PC-9 (cell line): ENCODE results near the gene MICAL3. TPM values are rescaled to one million over a fixed set of nuclear protein-coding genes. Genes with fewer than 3 reads are reported as not detected.

Experiments used
- BruUV-seq: library from RNA; stranded (reverse); fragments of 400-500 nt; replicated peaks from 2 replicates; lab custom pipeline; 2021; lab: Mats Ljungman, UMichigan
- CTCF ChIA-PET: fragments of 300-600 bp; sonication (Branson Sonifier 250); formaldehyde crosslinking; loops from one replicate; lab custom pipeline; 2022; ENCODE audit warnings: antibody characterized with exemption; lab: Charles Lee
- POLR2A ChIA-PET: fragments of 300-600 bp; sonication (Branson Sonifier 250); formaldehyde crosslinking; loops from one replicate; lab custom pipeline; 2022; ENCODE audit warnings: antibody characterized with exemption; ENCODE audit not compliant: unreplicated experiment; lab: Charles Lee
- DNase-seq, 2 experiments: peaks; one replicate each; pipeline versions ENCODE4 v3.0.0 to v3.0.0-alpha.2; 2015 to 2022; ENCODE audit warnings: mixed read lengths in 1 of 2
- H2AFZ ChIP-seq: fragments of 200-600 bp; sonication (generic); 2 replicates; pipeline ENCODE4 v1.8.1; 2017; ENCODE audit warnings: antibody characterized with exemption
- H3F3A ChIP-seq: fragments of 200-600 bp; sonication (generic); 2 replicates; pipeline ENCODE4 v1.8.1; 2017; ENCODE audit warnings: antibody characterized with exemption, mild to moderate bottlenecking, low read depth; ENCODE audit not compliant: insufficient read depth
- H3K27ac ChIP-seq: fragments of 200-600 bp; sonication (generic); 2 replicates; pipeline ENCODE4 v1.6.1; 2016; ENCODE audit warnings: mixed run types
- H3K27me3 ChIP-seq: fragments of 200-600 bp; sonication (generic); 2 replicates; pipeline ENCODE4 v1.6.1; 2016; ENCODE audit warnings: low read depth, mixed run types; ENCODE audit not compliant: insufficient read depth
- H3K36me3 ChIP-seq: fragments of 200-600 bp; sonication (generic); 2 replicates; pipeline ENCODE4 v1.6.1; 2016; ENCODE audit warnings: low read depth, mixed run types
- H3K4me1 ChIP-seq: fragments of 200-600 bp; sonication (generic); replicated peaks from 2 replicates; pipeline ENCODE4 v1.6.1; 2016; ENCODE audit warnings: mixed run types; ENCODE audit not compliant: insufficient read depth
- H3K4me2 ChIP-seq: fragments of 200-600 bp; sonication (generic); 2 replicates; pipeline ENCODE4 v1.6.1; 2017; ENCODE audit warnings: mixed run types
- H3K4me3 ChIP-seq: fragments of 200-600 bp; sonication (generic); 2 replicates; pipeline ENCODE4 v1.6.1; 2016; ENCODE audit warnings: mixed run types
- H3K79me2 ChIP-seq: fragments of 200-600 bp; sonication (generic); 2 replicates; pipeline ENCODE4 v1.6.1; 2017; ENCODE audit warnings: low read depth, mixed run types
- H3K9me2 ChIP-seq: fragments of 200-600 bp; sonication (generic); 2 replicates; pipeline ENCODE4 v1.8.1; 2017; ENCODE audit warnings: mild to moderate bottlenecking; ENCODE audit not compliant: insufficient read depth
- H3K9me3 ChIP-seq: fragments of 200-600 bp; sonication (generic); 2 replicates; pipeline ENCODE4 v1.8.1; 2016; ENCODE audit warnings: low read depth; ENCODE audit not compliant: insufficient read depth
- H4K20me1 ChIP-seq: fragments of 200-600 bp; sonication (generic); 2 replicates; pipeline ENCODE4 v1.8.1; 2017; ENCODE audit not compliant: insufficient read depth
- EZH2 ChIP-seq: fragments of 200-600 bp; sonication (generic); IDR thresholded peaks from 2 replicates; pipeline ENCODE4 v1.8.0; 2017; ENCODE audit warnings: antibody characterized with exemption, low read depth
- intact Hi-C: fragments of 100-400 bp; cut with micrococcal nuclease; formaldehyde crosslinking; loops from one replicate; pipeline ENCODE4 v1.10.0; 2022; ENCODE audit not compliant: unreplicated experiment
- total RNA-seq: library from RNA; stranded (reverse); gene quantifications from 2 replicates; pipeline ENCODE4 v1.2.3, GENCODE V29; 2021
- TF ChIP-seq, protein P1 (sequence below): fragments of 200-600 bp; sonication (generic); conservative IDR thresholded peaks from 2 replicates; pipeline ENCODE4 v1.6.1; 2017; ENCODE audit warnings: mixed run types, antibody characterized with exemption, mild to moderate bottlenecking, moderate library complexity

Gene MICAL3
- total RNA-seq, 1 experiment from 2014 or later, result 27.4 TPM

DNA sequence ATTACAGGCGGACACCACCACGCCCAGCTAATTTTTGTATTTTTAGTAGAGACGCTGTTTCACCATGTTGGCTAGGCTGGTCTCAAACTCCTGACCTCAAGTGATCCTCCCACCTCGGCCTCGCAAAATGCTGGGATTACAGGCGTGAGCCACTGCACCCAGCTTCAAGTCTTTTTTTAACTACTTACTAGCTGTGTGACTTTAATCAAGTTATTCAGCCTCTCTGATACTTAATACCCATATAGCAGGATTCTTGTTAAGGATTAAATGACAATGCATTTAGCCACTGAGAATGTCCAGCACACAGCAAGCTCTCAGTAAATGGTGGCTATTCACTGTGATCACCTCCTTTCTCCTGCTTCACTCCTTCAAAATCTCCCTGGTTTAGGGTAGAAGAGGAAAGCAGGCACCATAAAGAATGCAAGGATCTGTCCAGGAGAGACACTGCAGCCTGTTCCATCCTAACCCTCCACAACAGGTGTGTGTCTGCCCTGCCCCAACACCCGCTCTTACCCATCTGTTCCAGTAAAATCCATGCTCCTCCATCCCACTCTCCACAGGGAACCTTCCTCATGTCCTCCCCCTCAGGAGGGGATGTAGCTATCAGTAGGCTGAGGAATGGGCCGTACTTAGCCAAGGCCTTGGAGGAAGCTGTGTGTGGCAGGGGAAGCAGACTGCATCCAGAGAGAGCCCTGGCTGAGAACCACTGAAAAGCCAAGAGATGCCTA is 69.3 kb downstream of the MICAL3 start:
- CTCF ChIA-PET, result interaction anchor here (0.7 to 1.4 kb wide), 2 partner anchors 17 to 121 kb away, joined by 3 to 5 read pairs; no protein-coding TSS in a partner anchor
- no peaks in the 10 kb centered on the region for H3K9me2 ChIP-seq
- BruUV-seq, result no TSS peak
- intact Hi-C loops, result no loop called here
- no peaks in the 10 kb centered on the region for H3K9me3 ChIP-seq
- no peaks in the 10 kb centered on the region for H4K20me1 ChIP-seq
- TF ChIP-seq, protein P1, sequence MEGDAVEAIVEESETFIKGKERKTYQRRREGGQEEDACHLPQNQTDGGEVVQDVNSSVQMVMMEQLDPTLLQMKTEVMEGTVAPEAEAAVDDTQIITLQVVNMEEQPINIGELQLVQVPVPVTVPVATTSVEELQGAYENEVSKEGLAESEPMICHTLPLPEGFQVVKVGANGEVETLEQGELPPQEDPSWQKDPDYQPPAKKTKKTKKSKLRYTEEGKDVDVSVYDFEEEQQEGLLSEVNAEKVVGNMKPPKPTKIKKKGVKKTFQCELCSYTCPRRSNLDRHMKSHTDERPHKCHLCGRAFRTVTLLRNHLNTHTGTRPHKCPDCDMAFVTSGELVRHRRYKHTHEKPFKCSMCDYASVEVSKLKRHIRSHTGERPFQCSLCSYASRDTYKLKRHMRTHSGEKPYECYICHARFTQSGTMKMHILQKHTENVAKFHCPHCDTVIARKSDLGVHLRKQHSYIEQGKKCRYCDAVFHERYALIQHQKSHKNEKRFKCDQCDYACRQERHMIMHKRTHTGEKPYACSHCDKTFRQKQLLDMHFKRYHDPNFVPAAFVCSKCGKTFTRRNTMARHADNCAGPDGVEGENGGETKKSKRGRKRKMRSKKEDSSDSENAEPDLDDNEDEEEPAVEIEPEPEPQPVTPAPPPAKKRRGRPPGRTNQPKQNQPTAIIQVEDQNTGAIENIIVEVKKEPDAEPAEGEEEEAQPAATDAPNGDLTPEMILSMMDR, result no peak
- TF ChIP-seq EZH2, result no peak
- no peaks in the 10 kb centered on the region for H3F3A ChIP-seq
- no peak for DNase-seq
- H2AFZ ChIP-seq, result no peak overlapping the region
- no peak overlapping the region for H3K4me3 ChIP-seq
- POLR2A ChIA-PET, result interaction anchor here (0.7 kb wide), 1 partner anchor 13 kb away, joined by 3 read pairs; no protein-coding TSS in a partner anchor
- no peaks in the 10 kb centered on the region; the same call in 1 of the 2 replicates for H3K79me2 ChIP-seq
- H3K4me1 ChIP-seq, result no peaks in the 10 kb centered on the region
- no peaks in the 10 kb centered on the region for H3K27me3 ChIP-seq
- H3K36me3 ChIP-seq, result no peaks in the 10 kb centered on the region
- H3K4me2 ChIP-seq, result no peak overlapping the region
- H3K27ac ChIP-seq, result no peak overlapping the region

DNA sequence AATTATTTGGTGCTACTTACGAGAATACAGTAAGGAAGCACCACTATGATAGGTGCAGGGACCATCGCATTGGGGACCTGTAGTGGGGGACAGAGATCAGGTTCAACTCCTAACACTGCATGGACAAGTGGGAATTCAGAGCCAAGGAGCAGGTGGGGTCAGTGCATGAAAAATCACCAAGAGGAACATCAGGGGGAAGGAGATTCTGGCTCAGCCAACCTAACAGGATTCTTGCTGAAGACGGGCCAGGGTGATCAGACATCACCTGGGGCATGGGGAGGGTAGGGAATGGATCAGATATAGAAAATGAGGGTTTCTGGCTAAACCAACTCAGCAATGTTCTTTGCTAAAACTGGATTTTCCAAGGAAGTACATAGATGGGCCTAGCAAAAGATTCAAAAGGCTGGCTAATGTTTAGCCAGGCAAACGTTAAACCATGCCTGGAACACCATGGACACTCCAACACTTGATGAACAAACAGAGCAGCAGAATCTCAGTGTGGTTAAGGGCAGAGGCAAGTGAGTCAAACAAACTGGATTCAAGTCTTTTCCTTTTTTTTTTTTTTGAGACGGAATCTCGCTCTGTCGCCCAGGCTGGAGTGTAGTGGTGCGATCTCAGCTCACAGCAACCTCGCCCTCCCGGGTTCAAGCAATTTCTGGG is 70.0 kb downstream of the MICAL3 start:
- H3K36me3 ChIP-seq, result no peaks in the 10 kb centered on the region
- no peaks in the 10 kb centered on the region for H3K9me2 ChIP-seq
- H3F3A ChIP-seq, result no peaks in the 10 kb centered on the region
- no peak overlapping the region for H3K4me3 ChIP-seq
- TF ChIP-seq EZH2, result no peak
- TF ChIP-seq, protein P1, result no peak
- no peak for DNase-seq
- BruUV-seq, result no TSS peak
- CTCF ChIA-PET, result interaction anchor here (0.7 kb wide), 1 partner anchor 18 kb away, joined by 5 read pairs; no protein-coding TSS in a partner anchor
- H4K20me1 ChIP-seq, result no peaks in the 10 kb centered on the region
- H3K27ac ChIP-seq, result no peak overlapping the region
- no peak overlapping the region for H3K4me2 ChIP-seq
- no peaks in the 10 kb centered on the region for H3K27me3 ChIP-seq
- no peaks in the 10 kb centered on the region for H3K4me1 ChIP-seq
- POLR2A ChIA-PET, result interaction anchor here (0.7 kb wide), 1 partner anchor 14 kb away, joined by 3 read pairs; no protein-coding TSS in a partner anchor
- H3K9me3 ChIP-seq, result no peaks in the 10 kb centered on the region
- H3K79me2 ChIP-seq, result no peaks in the 10 kb centered on the region; the same call in 1 of the 2 replicates
- intact Hi-C loops, result no loop called here
- no peak overlapping the region for H2AFZ ChIP-seq

DNA sequence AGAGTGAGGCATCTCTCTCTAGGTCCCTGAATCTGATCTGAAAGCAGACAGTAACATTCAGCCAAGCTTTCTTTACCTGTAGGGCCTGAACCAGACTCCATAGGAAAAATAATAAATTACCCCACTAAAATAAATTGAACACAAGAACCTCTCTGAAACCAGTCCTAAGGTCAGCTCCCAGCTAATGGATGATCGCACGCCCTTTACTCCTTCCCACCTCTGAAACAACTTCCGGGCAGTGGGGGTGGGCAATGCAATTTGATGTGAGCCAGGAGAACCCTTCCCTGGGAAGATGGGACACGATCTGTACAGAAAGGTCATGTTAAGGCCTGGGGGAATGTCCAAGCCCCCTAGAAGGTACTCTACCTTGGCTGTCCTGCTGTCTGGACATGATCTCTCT is 71.2 kb downstream of the MICAL3 start:
- POLR2A ChIA-PET, result no interaction called here

More for the DNA sequence above, 71.2 kb downstream of the MICAL3 start:
- TF ChIP-seq, protein P1, result no peak
- TF ChIP-seq EZH2, result no peak
- no TSS peak for BruUV-seq
- H3K79me2 ChIP-seq, result no peaks in the 10 kb centered on the region; the same call in 1 of the 2 replicates
- no peak overlapping the region for H3K27ac ChIP-seq
- H3K27me3 ChIP-seq, result no peaks in the 10 kb centered on the region
- no peaks in the 10 kb centered on the region for H4K20me1 ChIP-seq
- H3K9me3 ChIP-seq, result no peaks in the 10 kb centered on the region
- CTCF ChIA-PET, result no interaction called here
- intact Hi-C loops, result no loop called here
- H3K4me3 ChIP-seq, result no peak overlapping the region
- no peaks in the 10 kb centered on the region for H3K4me1 ChIP-seq
- no peak for DNase-seq
- no peak overlapping the region for H2AFZ ChIP-seq
- no peak overlapping the region for H3K4me2 ChIP-seq
- no peaks in the 10 kb centered on the region for H3F3A ChIP-seq
- H3K9me2 ChIP-seq, result no peaks in the 10 kb centered on the region
- H3K36me3 ChIP-seq, result no peaks in the 10 kb centered on the region
